Stomach (tissue), 4 donors: ENCODE measurements around the gene VGLL4.

Experiments used
- EP300 ChIP-seq: sonication (generic); formaldehyde crosslinking; IDR thresholded peaks from one replicate; pipeline ENCODE4 v1.6.1; 2017; ENCODE audit warnings: antibody characterized with exemption
- POLR2A ChIP-seq, 4 donors: fragments of 450-650 bp; IDR thresholded peaks; one replicate each; pipeline ENCODE4 v1.6.1; 2016; ENCODE audit warnings: antibody characterized with exemption in 4 of 4, control low read depth in 2 of 4, mild to moderate bottlenecking in 1 of 4, moderate library complexity in 1 of 4
- TF ChIP-seq, protein P1 (sequence below), 7 experiments: fragments of 450-650 bp in 4 of 7; fragments of 200-600 bp in 3 of 7; sonication (generic) in 3 of 7; IDR thresholded peaks; one replicate each; pipeline ENCODE4 v1.5.1; 2016 to 2019; ENCODE audit warnings: antibody characterized with exemption in 7 of 7, control low read depth in 2 of 7, mild to moderate bottlenecking in 1 of 7

DNA sequence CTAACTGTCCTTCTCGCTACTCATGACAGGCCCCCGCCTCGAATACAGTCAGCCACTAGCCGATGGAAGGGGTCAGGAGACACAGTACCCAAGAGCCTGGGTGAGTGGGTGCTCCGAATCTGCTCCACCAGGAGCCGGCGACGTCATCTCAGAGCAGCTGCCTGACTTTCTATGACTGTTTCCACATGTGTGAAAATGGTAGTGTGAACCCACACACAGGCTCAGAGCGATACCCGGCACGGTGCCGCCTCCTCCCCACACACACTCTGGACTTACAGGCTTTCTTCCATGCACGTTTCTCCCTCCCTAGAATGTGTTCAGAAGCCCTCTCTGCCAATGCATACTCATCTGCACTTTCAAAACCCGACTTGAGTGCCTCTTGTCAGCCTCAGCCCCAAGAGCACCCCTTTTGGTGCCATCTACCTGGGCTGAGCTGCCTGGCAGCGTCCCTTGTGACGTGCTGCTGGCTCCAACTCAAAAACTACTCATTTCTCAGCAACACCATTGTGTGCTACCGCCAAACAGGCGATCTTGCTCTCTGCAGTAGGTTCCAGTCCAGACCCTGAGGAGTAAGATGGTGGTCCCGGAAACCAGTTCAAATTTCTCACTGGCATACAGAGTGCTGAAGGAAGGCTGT, 29.7 kb downstream of the VGLL4 start:
- TF ChIP-seq, protein P1, sequence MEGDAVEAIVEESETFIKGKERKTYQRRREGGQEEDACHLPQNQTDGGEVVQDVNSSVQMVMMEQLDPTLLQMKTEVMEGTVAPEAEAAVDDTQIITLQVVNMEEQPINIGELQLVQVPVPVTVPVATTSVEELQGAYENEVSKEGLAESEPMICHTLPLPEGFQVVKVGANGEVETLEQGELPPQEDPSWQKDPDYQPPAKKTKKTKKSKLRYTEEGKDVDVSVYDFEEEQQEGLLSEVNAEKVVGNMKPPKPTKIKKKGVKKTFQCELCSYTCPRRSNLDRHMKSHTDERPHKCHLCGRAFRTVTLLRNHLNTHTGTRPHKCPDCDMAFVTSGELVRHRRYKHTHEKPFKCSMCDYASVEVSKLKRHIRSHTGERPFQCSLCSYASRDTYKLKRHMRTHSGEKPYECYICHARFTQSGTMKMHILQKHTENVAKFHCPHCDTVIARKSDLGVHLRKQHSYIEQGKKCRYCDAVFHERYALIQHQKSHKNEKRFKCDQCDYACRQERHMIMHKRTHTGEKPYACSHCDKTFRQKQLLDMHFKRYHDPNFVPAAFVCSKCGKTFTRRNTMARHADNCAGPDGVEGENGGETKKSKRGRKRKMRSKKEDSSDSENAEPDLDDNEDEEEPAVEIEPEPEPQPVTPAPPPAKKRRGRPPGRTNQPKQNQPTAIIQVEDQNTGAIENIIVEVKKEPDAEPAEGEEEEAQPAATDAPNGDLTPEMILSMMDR (IDR thresholded peaks at IDR 0.05): no peak
- TF ChIP-seq POLR2A (IDR thresholded peaks at IDR 0.05) (no peak), EP300 (no peak)
